CD1c-positive myeloid dendritic cell (primary cell): ENCODE data around the gene KIFC3.
"Not testable (repeated sequence)": the region's sequence is repeated elsewhere in the genome, so short reads cannot be mapped to it uniquely, and the experiment has no call there.

Experiments
- DNase-seq: peaks from one replicate; pipeline ENCODE4 v3.0.0-alpha.2; 2016; ENCODE audit errors: extremely low spot score

KIFC3 gene

DNA sequence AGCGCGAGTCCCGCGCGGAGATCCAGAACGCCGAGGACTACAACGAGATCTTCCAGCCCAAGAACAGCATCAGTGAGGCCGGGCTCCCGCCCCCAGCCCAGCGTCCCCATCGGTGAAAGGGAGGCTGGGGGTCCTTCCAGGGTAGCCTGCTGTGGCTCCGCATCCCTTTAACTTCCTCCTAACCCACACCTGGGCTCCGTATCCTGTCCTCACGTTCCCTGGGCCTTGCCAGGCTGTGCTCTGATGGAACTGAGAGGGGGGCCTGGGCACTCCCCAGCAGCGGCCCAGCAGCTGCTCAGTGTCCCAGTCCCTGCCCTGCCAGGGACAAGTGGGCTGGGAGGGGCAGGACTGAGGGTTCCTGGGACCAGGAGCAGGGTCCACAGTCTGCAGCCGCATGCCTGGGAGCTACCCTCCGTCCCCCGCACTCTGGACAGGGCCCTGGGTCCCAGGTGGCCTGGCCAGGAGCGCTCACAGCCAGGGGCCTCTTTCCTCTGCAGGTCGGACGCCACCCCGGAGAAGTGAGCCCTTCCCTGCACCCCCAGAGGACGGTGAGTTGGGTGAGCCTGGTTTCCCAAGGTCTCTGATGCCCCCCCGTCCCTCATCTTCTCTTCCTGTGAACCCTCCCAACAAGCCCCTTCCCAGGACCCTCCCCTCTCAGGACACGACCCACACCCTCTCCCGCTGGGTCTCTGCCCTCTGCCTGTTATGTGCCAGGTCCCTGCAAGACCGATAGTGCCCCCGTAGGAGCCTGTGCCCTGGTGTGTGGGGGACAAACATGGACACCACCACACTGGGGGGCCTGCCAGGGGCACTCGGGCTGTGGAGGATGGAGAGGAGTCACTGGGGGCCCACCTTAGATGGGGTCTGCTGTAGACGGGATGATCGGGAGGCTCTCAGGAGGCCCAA lies 48.6 kb downstream of the KIFC3 start:
- no peak for DNase-seq

DNA sequence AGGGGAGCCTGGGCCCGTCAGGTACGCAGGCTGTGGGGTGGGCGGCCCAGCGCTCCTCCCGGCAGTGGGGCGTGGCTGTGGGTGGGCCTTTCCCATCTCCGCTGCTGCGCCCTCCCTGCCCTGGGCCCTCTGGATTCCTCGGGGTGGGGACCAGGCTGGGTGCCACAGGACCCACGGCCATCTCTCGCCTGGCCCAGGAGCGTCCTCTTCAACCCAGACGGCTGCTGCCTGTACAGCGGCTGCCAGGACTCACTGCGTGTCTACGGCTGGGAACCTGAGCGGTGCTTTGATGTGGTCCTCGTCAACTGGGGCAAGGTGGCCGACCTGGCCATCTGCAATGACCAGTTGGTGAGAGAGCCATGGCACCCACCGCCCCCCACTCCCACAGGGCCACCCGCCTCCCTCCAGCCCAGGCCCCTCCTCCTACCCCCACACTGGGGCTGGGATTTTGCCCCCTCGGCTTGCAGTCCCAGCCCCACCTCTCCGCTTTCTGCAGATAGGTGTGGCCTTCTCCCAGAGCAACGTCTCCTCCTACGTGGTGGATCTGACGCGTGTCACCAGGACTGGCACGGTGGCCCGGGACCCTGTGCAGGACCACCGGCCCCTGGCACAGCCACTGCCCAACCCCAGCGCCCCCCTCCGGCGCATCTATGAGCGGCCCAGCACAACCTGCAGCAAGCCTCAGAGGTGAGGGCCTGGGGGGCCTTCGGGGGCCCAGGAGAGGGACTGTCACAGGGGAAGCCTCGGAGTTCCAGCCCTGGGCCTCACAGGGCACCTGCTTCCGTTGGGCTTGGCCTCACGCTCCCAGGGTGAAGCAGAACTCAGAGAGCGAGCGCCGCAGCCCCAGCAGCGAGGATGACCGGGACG lies 49.5 kb downstream of the KIFC3 start:
- DNase-seq = no peak

DNA sequence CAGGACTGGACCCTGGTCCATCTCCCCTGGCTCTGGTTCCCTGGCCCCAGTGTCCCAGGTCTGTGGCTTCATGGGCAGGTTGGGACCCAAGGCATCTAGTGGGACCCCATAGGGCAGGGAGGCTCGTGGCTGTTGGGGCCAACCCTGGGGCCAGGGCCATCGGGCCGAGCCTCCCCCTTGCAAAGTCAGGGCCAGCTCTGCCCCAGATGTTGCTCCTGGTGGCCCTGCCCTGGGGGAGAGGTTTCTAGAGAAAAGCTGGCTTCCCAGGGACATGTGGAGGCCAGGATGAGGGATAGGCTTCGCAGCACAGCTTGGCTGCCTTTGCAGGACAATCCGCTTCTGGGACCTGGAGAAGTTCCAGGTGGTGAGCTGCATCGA lies 50.1 kb downstream of the KIFC3 start:
- no peak for DNase-seq

DNA sequence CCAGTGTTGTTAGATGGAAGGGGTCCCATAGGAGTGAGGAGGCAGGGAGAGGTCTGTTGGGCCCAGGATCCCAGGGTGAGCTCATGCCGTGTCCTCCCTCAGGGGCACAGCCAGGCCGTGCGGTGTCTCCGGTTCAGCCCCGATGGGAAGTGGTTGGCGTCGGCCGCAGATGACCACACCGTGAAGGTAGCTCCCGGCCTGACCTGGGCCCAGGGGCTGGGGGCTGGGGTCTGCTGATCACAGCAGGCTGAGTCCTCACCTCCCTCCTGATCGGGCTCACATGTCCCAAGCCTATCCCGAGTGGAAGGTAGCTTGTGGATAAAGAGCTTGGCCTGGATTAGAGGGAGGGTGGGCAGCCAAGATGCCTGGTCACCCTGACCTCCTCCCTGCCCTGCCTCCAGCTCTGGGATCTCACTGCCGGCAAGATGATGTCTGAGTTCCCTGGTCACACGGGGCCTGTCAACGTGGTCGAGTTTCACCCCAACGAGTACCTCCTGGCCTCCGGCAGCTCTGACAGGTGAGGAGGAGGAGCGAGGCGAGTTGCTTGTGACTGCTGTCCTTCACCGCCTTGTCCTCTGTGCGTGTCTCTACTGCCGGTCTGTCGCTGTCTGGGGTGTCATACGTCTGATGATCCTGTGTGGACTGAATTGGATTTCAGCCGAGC lies 50.6 kb downstream of the KIFC3 start:
- DNase-seq = no peak

DNA sequence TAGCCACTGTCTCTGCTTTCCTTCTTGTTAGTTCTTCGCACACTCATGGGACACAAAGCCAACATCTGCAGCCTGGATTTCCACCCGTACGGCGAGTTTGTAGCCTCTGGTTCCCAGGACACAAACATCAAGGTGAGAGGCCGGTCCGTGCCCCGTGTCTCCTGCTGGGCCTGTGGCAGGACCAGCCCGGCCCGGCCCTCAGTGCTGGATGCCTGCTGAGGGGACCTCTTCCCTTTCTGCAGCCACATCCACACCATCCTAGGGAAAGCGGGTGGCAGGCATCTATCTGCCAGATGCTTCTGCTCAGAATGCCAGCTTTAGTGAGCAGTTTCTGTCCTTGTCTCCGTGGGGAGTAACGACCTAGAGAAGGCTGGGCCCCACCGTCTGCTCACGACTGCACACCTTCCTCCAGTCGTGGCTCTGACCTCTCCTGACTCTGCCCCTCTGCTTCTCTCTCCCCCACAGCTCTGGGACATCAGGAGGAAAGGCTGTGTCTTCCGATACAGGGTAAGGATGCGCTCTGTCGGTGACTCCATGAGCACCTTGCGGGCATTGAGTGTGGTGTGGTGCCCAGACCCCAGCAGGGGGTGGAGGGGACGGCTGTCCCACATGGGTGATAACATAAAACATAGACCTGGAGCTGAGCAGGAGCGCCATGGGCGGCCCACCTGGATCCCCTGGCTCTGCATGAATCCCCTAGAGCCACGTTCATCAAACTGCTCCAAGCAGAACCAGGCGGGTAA lies 51.3 kb downstream of the KIFC3 start:
- no peak for DNase-seq

DNA sequence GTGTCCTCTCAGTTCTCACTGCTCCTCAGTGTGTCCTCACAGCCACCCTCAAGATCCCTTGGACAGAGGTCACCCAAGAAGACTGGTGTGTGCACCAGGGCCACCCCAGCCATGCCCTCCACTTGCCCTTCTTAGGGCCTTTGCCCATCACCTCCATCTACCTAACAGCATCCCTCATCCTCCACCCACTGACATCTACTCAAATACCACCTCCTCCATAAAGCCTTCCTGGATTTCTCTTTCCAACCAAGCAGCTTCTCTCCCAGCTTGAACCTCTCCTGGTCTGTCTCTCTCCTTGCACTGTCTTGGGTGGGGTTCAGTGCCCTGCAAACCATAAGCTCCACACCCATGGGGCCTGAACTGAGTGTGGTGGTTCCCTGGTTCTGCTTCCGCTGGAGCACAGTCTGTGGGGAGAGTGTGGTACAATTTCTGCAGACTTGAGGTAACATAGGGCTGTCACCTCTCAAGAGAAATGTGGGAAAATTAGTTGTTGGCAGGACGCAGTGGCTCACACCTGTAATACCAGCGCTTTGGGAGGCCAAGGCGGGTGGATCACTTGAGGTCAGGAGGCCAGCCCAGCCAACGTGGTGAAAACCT lies 52.3 kb downstream of the KIFC3 start:
- no peak for DNase-seq

DNA sequence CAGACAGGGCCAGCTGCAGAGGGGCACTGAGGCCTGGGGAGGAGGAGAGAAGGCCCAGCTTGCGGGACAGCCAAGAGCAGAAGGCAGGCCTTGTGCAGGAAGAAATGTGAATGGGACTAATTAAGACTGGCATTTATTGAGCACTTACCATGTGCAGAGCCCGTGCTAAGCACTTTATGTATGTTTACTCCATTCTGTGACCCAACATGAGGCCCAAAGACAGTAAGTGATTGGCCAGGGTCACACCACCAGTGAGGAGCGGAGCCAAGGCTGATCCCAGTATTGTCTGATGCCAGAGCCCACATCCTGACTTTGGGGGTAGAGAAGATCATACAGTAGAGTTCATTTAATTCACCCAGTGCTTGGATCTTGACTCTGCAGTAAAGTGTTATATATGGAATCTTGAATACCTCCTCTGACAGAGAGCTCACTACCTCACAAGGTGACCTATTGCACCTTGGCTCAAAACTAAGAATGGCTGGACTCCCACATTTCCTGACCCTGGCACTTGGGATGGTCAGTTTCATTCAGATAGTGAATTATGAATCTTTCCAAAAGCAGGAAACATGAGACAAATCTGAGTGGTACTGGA lies 53.1 kb downstream of the KIFC3 start:
- DNase-seq = no peak

DNA sequence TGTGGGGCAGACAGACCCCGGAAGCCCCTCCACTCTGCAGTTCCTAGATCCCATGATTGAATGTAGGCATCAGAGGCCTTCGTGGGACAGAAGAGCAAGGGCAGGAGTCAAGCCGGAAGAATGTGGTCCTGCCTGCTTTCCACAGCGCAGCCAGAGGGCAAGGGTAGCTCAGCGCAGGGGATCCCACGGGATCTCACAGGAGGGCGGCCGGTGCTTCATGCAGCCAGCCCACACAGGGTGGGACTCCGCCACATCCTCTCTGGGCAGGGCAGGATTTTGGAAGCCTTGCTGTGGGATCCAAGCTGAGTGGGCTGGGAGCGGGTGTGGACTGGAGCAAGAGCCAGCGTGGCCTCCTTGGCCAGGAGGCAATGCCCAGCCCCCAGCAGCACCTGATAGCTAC lies 53.7 kb downstream of the KIFC3 start:
- no peak for DNase-seq

DNA sequence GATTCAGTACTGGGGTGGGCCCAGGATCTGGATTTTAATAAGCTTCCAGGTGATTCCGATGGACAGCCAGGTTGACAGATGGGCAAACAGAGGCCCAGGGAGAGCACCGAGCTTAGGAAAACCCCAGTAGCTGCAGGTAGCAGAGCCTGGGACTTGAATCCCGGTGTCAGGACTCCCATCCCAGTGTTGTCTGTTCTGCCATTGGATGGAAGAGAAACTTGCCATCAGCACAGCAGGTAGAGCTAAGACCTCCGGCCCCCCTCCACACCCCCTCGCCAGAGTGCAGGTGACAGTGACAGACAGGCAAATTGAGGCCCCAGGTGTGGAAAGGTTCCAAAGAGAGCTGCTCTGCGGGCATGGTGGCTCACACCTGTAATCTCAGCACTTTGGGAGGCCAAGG lies 54.3 kb downstream of the KIFC3 start:
- no peak for DNase-seq

DNA sequence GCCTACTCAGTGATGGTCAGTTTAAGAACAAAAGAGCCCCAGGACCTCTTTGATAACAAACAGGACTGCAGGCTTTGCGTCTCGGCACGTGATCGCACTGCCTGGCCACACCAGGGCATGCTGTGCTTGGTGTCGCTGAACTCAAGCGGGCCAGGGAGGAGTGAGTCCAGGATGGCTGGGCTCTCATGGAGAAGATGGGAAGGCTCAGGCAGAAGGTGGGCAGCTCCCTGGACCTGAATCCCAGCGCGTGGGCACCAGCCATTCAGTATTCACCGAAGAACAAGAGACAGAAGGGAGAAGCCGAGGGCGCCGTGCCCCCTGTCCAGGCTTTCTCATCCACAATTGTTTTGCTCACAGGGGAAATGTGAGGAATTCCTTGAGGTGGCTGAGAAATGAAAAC lies 54.8 kb downstream of the KIFC3 start:
- DNase-seq = no peak

DNA sequence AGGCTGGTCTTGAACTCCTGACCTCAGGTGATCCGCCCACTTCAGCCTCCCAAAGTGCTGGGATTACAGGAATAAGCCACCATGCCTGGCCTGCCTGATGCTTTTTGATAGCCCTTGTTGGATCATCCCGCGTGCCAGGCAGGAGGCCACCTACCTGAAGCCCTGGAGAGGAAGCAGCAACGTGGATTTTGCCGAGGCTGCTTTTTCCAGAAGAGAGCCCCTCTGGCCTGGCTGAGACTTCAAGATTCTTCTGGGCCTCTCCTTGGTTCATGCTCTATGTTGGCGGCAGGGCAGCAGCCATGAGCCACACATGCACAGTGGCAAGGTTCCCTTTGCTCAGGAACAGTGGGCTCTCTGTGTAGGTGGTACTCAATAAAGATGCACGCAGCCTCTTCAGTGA lies 55.2 kb downstream of the KIFC3 start:
- no peak for DNase-seq

DNA sequence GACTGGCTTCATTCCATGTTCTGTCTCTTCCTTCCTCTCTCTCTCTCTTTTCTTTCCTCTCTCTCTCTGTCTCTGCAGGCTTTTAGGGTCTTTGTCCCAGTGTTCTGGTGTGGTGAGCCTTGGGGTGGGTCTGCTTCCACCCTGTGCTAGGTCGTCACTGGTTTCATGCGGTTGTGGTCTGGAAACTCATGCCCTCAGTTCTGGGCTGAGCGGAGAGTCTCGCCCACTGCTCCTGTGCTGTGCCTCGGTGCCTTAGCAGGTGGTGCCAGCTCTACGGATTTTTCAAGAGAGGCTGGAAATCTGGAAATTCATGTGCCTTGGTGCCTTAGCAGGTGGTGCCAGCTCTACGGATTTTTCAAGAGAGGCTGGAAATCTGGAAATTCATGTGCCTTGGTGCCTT lies 56.0 kb downstream of the KIFC3 start:
- not testable (repeated sequence) for DNase-seq

DNA sequence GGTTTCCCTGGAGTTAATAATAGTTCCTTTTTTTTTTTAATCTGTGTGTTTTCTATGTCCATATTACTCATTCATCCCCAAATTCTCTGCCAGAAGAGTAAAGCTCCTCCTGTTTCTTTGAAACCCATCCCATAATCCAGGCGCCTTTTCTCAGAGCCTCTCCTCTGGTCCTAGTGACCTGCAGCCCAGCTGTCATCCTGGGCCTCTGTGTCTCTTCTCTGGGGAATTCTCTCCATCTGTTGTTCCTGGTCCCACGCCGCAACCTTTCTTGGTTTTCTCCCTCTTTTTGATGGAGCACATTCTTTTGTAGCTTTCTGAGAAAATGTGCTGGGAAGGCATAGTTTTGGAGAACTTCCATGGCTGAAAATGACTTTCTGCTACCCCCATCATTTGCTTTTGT lies 56.5 kb downstream of the KIFC3 start:
- no peak for DNase-seq

DNA sequence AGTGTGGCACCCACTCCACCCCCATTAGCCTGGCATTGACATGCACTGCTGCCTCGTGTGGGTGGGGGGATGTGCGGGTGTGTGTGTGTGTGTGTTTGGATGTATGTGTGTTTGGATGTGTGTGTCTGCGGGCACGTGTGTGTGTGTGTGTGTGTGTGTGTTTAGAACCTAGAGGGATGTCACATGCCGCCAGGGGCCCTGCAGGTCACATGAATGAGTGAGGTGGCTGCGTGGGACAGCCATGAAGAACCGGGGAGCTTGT lies 57.7 kb downstream of the KIFC3 start:
- DNase-seq = no peak

DNA sequence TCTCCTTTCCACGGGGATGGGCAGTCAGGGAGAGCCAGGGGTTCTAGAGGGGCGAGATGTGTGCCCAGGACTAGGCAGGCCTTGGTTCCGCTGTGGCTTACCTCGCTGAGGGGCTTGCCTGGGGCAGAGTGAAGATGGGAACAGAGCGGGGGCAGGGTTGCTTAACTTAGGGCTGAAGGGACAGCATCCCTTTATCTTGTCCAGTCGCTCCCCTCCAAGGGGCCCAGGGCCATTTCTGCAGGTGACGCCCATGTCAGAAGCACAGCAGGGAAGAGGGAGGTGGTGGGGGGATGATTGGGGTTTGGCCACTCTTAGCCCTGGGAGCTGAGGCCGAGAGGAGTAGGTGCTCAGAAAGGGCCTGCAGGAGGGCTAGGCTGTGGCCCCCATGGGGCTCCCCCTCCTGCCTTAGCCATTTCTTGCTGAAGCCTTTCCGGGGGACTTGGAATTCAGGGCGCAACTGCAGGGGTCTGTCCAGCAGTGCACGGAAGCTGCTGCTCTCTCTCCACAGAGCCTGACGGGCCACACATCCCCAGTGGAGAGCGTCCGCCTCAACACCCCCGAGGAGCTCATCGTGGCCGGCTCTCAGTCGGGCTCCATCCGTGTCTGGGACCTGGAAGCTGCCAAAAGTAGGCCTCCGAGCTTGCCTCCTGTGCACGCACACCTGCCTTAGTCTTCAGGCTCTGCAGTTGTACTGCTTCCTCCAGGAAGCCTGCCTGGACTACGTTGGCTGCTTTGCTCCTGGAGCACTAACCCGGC lies 58.2 kb downstream of the KIFC3 start:
- DNase-seq = no peak

DNA sequence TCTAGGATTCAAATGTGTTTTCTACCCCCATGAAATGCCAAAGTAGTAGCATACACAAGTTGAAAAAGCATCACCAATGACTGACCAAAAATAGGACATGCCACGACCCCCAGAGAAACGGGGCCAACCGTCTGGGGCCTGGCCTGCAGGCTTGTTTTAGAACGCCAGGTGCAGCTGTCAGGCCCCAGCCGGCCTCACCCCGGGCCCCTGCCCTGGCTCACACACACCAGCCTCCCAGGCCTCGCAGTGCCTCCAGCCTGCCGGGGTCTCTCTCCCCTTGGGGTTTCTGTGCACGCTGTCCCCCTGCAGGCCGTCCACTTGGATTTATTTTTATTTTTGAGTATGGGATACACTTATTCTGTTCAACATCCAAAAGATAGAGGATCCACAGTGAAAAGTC lies 58.8 kb downstream of the KIFC3 start:
- DNase-seq = no peak

DNA sequence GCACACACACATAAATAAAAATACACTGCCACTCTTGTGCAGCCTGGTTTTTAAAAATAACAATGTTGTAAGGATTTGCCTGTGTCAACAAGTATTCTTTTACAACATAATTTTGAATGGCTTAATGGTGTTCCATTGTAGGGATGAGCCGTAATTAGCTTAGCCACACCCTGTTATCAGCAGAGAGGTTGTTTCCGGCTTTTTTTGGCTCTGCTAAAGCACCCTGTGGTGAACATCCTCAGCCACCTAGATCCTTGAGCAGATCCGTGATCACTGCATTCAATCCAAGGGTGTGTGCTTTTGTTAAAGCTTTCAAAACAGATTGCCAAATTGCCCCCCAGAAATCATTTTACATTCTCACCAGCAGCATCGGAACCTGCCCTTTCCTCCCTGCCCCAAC lies 59.7 kb downstream of the KIFC3 start:
- DNase-seq = no peak

DNA sequence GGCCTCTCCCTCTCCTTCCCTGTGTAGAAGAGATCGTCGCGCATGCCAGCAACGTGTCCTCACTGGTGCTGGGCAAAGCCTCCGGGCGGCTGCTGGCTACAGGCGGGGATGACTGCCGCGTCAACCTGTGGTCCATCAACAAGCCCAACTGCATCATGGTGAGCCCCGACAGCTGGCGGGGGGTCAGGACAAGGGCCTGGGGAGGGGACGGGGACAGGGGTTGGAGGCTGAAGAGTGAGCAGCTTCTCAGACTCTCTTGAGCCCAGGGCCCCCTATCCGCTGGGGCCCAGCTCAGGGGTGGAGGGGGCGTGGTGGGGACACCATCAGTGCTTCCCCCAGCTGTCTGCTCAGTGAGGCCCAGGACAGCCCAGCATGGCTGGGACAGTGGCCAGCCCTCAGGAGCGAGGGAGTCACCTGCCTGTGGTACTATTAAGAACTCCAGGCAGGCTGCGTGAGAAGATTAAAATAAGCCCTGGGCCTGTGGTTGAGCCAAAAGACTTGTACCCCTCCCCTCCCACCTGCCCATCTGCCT lies 60.6 kb downstream of the KIFC3 start:
- no peak for DNase-seq

DNA sequence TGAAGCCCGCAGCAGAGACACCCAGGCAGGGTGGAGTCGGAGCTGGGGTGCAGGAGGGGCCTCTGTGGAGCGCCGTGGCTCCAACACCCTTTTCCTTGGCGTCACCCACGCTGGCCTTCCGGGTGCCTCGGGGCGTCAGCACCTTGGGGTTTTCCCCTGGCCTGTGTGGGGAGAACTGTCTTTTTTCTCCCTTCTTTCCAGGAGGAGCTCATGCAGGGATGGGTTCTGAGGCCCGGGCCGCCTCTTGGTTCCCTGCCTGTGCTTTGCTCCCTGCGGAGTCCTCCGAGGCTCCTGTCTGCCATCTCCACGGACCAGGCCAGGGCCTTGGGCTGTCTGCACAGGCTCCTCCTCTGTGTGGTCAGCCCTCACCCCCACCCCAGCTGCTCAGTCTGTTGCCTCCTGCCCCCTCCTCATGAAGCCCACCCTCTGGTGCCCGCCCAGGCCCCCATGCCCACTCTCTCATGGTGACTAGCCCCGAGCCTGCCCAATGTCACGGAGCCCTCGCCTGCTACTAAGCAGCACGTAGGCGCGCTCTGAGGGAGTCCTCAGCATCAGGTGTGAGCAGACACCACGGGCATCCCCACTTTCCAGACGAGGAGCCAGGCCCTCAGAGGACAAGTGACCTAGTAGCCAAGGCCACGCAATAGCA lies 61.7 kb downstream of the KIFC3 start:
- no peak for DNase-seq
